Epithelial cell of proximal tubule (primary cell): Measurements from ENCODE around the gene RBM38. TPM values are rescaled to one million over a fixed set of nuclear protein-coding genes. Genes with fewer than 3 reads are reported as not detected.

ENCODE experiments used
- DNase-seq: peaks from one replicate; pipeline ENCODE4 v3.0.0-alpha.2; 2011; ENCODE audit warnings: low read depth
- H3K4me3 ChIP-seq: 2 replicates; pipeline ENCODE4 v1.5.1; 2011; ENCODE audit warnings: low read depth, mild to moderate bottlenecking, low read length
- CTCF ChIP-seq: conservative IDR thresholded peaks from 2 replicates; pipeline ENCODE4 v1.5.1; 2012; ENCODE audit warnings: low read depth, mild to moderate bottlenecking, low read length
- total RNA-seq: library from RNA; depleted of rRNA; stranded (reverse); fragments of >200 nt; gene quantifications from 2 replicates; pipeline ENCODE4 v1.2.3, GENCODE V29; 2015

RBM38 gene
- total RNA-seq, 1 donor from 2014 or later = 36.8 TPM

GRCh38 chr20:57396984-57397692, 5.9 kb downstream of the RBM38 start:
- no peak for TF ChIP-seq CTCF
- no peak for DNase-seq
- no peak overlapping the region for H3K4me3 ChIP-seq

GRCh38 chr20:57397693-57398108, 6.5 kb downstream of the RBM38 start:
- DNase-seq = no peak
- H3K4me3 ChIP-seq = no peak overlapping the region
- TF ChIP-seq CTCF = no peak

GRCh38 chr20:57398231-57398821, 7.1 kb downstream of the RBM38 start:
- no peak for TF ChIP-seq CTCF
- no peak overlapping the region for H3K4me3 ChIP-seq
- no peak for DNase-seq

GRCh38 chr20:57398901-57399535, 7.8 kb downstream of the RBM38 start:
- DNase-seq = no peak

GRCh38 chr20:57399587-57400155, 8.5 kb downstream of the RBM38 start:
- no peak for TF ChIP-seq CTCF
- no peak for DNase-seq
- no peak overlapping the region for H3K4me3 ChIP-seq

More at GRCh38 chr20:57398901-57399535, 7.8 kb downstream of the RBM38 start:
- no peak overlapping the region for H3K4me3 ChIP-seq
- TF ChIP-seq CTCF = no peak

- DNase-seq = no peak
- H3K4me3 ChIP-seq = no peak overlapping the region
- no peak for TF ChIP-seq CTCF
Observed at GRCh38 chr20:57400231-57400701, 9.1 kb downstream of the RBM38 start.
